ENCODE results near the gene ISY1. TPM values are rescaled to one million over a fixed set of nuclear protein-coding genes. Genes with fewer than 3 reads are reported as not detected.

Gene ISY1
- total and polyA plus RNA-seq, 2 of the 4 experiments (the other 2 are of a cell fraction) = 28.5 to 31.5 TPM

GRCh38 chr3:129121792-129122411 is 39.0 kb downstream of the ISY1 start, which contains the start of gene RAB43:
RAB43 (minus strand) TSS chr3:129121804; CDS start chr3:129121489, 315 bp downstream.
- Histone ChIP-seq H4K91ac (ENCODE audit: insufficient read depth, low read depth, low read length) (peak within 1 kb of the TSS; percentile 72; the same call in 1 of the 2 replicates), H4K20me1 (ENCODE audit: insufficient read depth, low read length) (peaks cover 37% of the 10 kb centered on the region), H3K36me3 (ENCODE audit: control insufficient read depth, insufficient read depth, low read length) (peaks cover 5% of the 10 kb centered on the region), H3K9ac (ENCODE audit: low read depth, low read length) (peak within 1 kb of the TSS; percentile 87), H3K27me3 (ENCODE audit: control insufficient read depth, insufficient read depth, low read length) (no peaks in the 10 kb centered on the region), H4K8ac (ENCODE audit: low read depth in 2 of 2, low read length in 2 of 2) (peak within 1 kb of the TSS in 1 of 2 experiments; percentile 85; a peak in 3 of 4 replicates), H3K18ac (ENCODE audit: low read depth, low read length) (peak within 1 kb of the TSS; percentile 70; the same call in 1 of the 2 replicates), H2BK15ac (ENCODE audit: low read depth, low read length) (no peak within 1 kb of the TSS; the same call in 2 of the 3 replicates), H3K14ac (replicated peaks; ENCODE audit: low read depth, low read length) (peak within 1 kb of the TSS; percentile 98), H2BK5ac (ENCODE audit: low read depth, low read length, poor library complexity, severe bottlenecking) (peak within 1 kb of the TSS; percentile 47), H3K4me2 (ENCODE audit: low read depth, low read length) (peak within 1 kb of the TSS; percentile 79), H2AFZ (replicated peaks; ENCODE audit: low read length, poor library complexity) (peak within 1 kb of the TSS; percentile 94), H2BK120ac (ENCODE audit: low read depth, low read length) (peak within 1 kb of the TSS; percentile 69; the same call in 1 of the 2 replicates), H3K4ac (ENCODE audit: low read depth, low read length) (peak within 1 kb of the TSS; percentile 80), H3K27ac (ENCODE audit: insufficient read depth, low read length) (peak within 1 kb of the TSS; percentile 75), H3K79me1 (ENCODE audit: low read depth in 1 of 2, low read length in 2 of 2) (peaks cover 17 to 40% of the 10 kb centered on the region in 2 experiments), H3K56ac (ENCODE audit: extremely low read depth, insufficient read depth, low read length) (0 out of 2 replicates have a peak within 1 kb of the TSS, but pooled peaks have one; percentile 53), H4K5ac (ENCODE audit: low read depth, low read length) (peak within 1 kb of the TSS; percentile 20), H2AK5ac (ENCODE audit: low read depth, low read length) (peak within 1 kb of the TSS; percentile 73; the same call in 1 of the 2 replicates), H3K4me3 (ENCODE audit: insufficient read depth, low read depth, low read length) (peak within 1 kb of the TSS; percentile 62), H2BK20ac (ENCODE audit: low read depth, low read length) (peak within 1 kb of the TSS; percentile 18), H3K23ac (ENCODE audit: low read depth, low read length) (peak within 1 kb of the TSS; percentile 94), H3K9me1 (ENCODE audit: insufficient read depth, low read length) (peaks cover 23% of the 10 kb centered on the region), H3K4me1 (ENCODE audit: control insufficient read depth, insufficient read depth, low read length) (peaks cover 21% of the 10 kb centered on the region), H3K9me3 (ENCODE audit: control insufficient read depth, insufficient read depth, low read length) (no peaks in the 10 kb centered on the region), H2AK9ac (replicated peaks; ENCODE audit: low read depth, low read length, poor library complexity) (peak within 1 kb of the TSS; percentile 95)
- POLR2A ChIA-PET (ENCODE audit: unreplicated experiment) = no interaction called here
- 0% methylated on average over 23 of the region's 60 CpGs; no CpG with 5 or more reads in 1 of the 2 experiments for WGBS, 2 experiments (ENCODE audit: extremely low coverage in 2 of 2, insufficient read length in 1 of 2)
- TF ChIP-seq, protein P1, sequence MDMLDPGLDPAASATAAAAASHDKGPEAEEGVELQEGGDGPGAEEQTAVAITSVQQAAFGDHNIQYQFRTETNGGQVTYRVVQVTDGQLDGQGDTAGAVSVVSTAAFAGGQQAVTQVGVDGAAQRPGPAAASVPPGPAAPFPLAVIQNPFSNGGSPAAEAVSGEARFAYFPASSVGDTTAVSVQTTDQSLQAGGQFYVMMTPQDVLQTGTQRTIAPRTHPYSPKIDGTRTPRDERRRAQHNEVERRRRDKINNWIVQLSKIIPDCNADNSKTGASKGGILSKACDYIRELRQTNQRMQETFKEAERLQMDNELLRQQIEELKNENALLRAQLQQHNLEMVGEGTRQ (IDR thresholded peaks at IDR 0.05; ENCODE audit: low read depth, low read length) = no peak
- TF ChIP-seq NFE2L2 (IDR thresholded peaks at IDR 0.05; ENCODE audit: low read depth, low read length) (no peak), CHD1 (IDR thresholded peaks at IDR 0.05; ENCODE audit: low read depth, low read length) (no peak), RFX5 (IDR thresholded peaks at IDR 0.05; ENCODE audit: low read depth, low read length) (no peak), RCOR1 (IDR thresholded peaks at IDR 0.05; ENCODE audit: insufficient replicate concordance, low read length) (no peak), MAZ (IDR thresholded peaks at IDR 0.05; ENCODE audit: borderline replicate concordance, low read depth, low read length) (no peak), MXI1 (IDR thresholded peaks at IDR 0.05; ENCODE audit: borderline replicate concordance, low read depth, low read length) (no peak), SMC3 (IDR thresholded peaks at IDR 0.05; ENCODE audit: low read depth, low read length) (no peak)
- TF ChIP-seq, protein P2, sequence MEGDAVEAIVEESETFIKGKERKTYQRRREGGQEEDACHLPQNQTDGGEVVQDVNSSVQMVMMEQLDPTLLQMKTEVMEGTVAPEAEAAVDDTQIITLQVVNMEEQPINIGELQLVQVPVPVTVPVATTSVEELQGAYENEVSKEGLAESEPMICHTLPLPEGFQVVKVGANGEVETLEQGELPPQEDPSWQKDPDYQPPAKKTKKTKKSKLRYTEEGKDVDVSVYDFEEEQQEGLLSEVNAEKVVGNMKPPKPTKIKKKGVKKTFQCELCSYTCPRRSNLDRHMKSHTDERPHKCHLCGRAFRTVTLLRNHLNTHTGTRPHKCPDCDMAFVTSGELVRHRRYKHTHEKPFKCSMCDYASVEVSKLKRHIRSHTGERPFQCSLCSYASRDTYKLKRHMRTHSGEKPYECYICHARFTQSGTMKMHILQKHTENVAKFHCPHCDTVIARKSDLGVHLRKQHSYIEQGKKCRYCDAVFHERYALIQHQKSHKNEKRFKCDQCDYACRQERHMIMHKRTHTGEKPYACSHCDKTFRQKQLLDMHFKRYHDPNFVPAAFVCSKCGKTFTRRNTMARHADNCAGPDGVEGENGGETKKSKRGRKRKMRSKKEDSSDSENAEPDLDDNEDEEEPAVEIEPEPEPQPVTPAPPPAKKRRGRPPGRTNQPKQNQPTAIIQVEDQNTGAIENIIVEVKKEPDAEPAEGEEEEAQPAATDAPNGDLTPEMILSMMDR (conservative IDR thresholded peaks at IDR 0.05; ENCODE audit: low read depth, low read length) = no peak
- dilution Hi-C loops (cut with HindIII; ENCODE audit: low sequenced_read_pairs, unreplicated experiment) = no loop called here
- intact Hi-C loops (cut with micrococcal nuclease) = loop anchor here (2.0 kb wide), 1 partner anchor 127 kb away; the partner anchor contains the start of gene COPG1
- CTCF ChIA-PET = interaction anchor here (0.6 kb wide), 1 partner anchor 17 kb away, joined by 3 read pairs; no protein-coding TSS in a partner anchor
- in situ Hi-C loops (cut with MboI; ENCODE audit: low sequenced_read_pairs) = no loop called here
- BruUV-seq (replicated peaks) = no TSS peak
- DNase-seq = peak; percentile 56
- ATAC-seq (ENCODE audit: low read depth) = peak; percentile 78
